HG03520 (cell line): ENCODE data around the gene CETP.
"Not testable (repeated sequence)": the region's sequence is repeated elsewhere in the genome, so short reads cannot be mapped to it uniquely, and the experiment has no call there.

Experiments used
- ATAC-seq: cut with Tn5 transposase; IDR thresholded peaks from one replicate; pipeline ENCODE4 v1.9.1; 2021; ENCODE audit warnings: mild to moderate bottlenecking, moderate library complexity; ENCODE audit not compliant: unreplicated experiment

CETP gene

GRCh38 chr16:56997264-56997663 is 35.5 kb downstream of the CETP start:
- no peak for ATAC-seq

- no peak for ATAC-seq
Measured at GRCh38 chr16:56997931-56998330, 36.2 kb downstream of the CETP start.

DNA sequence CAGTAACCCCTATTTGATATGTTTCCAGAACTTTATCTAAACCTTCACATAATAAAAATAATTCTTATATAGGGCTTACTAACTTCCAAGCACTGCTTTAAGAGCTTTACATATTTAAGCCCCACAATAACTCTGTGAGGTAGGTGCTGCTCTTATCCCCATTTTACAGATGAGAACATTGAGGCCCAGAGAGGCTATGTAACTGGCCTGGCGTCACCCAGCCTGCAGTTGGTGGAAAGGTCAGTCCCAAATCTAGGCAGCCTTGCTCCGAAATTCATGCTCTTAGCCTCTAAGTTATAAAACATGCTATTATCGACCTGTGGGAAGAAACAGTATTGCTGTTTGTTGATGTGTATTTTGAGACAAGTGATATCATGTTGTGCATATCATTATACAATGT is 36.6 kb downstream of the CETP start:
- ATAC-seq = no peak

DNA sequence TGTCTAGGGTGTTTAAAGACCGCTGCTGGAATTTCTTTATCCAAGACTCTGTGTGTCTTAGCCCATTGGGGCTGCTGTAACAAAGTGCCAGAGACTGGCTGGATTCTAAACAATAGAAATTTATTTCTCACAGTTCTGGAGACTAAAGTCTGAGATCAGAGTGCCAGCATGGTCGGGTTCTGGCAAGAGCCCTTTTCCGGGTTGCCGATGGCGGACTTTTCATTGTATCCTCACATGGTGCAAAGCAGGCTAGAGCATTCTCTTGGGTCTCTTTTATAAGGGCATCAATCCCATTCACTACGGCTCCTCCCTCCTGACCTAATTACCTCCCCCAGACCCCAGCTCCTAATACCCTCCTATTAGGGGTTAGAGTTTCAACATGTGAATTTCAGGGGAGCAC is 37.1 kb downstream of the CETP start:
- ATAC-seq = no peak

GRCh38 chr16:56999409-57000270 is 37.9 kb downstream of the CETP start:
- ATAC-seq = no peak

- no peak for ATAC-seq
Measured at GRCh38 chr16:57000271-57001025, 38.7 kb downstream of the CETP start.

- no peak for ATAC-seq
Measured at GRCh38 chr16:57001026-57001679, 39.4 kb downstream of the CETP start.

DNA sequence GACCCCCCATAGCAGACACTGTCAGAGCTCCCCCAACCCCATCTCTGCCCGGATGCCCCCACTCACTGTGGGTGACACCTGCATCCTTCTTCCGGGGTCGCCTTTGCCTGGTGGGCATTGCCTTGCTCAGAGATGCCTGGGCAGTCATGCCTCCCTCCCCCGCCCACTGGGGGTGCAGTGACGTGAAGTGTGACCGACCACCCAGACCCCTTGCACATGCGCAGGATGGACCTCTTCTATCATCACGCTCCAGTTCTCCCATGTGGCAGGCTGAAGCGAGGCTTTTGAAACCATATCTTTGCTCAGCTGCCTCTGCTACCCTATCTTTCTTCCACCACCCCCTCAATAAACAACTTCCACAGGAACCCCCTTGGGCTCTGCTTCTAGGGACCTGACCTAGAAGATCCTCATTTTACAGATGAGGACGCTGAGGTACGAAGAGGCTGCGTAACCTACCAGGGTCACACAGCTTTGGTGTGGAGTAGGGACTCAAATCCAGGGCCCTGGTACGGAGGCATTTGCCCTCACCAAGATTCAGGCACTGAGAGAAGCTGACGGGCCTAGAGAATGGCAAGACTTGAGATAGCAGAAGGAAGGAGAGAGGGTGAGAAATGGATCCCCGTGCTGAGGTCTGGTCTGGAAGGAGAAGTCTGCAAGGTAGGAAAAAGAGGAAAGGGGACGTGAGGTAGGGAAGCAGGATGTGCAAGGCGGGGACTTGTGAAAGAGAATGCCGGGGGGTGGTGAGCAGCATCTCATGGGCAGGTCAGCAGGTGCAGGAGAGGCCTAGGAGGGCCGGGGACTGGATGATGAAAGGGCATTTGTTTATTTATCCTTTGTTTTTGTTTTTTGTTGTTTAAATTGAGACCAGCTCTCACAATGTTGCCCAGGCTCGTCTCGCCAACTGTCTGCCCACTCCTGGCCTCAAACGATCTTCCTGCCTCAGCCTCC is 42.0 kb downstream of the CETP start:
- ATAC-seq = no peak

DNA sequence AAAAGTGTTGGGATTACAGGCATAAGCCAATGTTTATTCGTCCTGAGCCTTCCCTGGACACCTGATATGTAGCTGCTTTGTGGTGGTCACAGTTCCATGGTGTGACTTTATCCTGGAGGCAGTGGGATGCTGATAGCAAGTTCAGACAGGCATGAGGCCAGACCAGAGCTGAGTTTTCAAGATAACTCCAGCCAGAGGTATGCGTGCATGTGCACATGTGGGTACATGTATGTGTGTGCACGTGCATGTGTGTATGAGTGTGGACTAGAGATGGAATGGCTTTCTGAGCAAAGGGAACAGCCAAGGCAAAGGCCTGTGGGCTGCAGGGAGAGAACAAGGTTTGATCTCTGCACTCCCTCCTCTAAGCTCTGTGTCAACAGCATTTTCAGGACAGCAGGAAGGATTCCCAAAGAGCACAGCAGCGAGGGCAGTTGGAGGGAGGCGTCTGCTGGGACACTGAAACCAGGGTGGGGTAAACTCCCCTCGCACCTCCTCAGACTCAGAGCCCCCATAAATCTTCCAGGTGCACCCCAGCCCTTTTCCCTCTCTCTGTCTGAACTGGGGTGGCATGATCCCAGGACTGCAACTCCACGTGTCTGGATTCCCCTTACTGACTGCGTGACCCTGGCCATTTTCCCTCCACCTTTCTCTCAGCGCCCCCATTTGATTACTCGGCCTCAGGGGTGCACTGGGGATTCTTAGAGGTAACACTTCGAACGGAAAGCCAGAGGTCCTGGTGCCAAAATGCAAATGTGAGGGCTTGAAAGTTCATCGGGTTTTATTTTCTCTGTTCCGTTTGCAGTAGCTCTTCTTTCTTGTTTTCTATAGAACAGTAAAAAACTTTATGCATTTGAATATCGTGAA is 42.9 kb downstream of the CETP start:
- ATAC-seq = no peak

DNA sequence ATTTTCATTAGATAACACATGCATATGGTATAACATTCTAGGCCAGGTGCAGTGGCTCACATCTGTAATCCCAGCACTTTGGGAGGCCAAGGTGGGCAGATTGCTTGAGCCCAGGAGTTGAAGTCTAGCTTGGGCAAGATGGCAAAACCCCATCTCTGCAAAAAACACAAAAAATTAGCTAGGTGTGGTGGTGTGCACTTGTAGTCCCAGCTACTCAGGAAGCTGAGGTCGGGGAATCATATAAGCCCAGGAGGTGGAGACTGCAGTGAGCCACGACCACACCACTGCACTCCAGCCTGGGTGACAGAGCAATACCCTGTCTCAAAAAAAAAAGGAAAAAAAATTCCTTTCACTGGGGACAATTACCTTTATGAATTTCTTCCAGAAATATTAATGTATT is 43.8 kb downstream of the CETP start:
- not testable (repeated sequence) for ATAC-seq

GRCh38 chr16:57007050-57007449 is 45.3 kb downstream of the CETP start:
- ATAC-seq = no peak

DNA sequence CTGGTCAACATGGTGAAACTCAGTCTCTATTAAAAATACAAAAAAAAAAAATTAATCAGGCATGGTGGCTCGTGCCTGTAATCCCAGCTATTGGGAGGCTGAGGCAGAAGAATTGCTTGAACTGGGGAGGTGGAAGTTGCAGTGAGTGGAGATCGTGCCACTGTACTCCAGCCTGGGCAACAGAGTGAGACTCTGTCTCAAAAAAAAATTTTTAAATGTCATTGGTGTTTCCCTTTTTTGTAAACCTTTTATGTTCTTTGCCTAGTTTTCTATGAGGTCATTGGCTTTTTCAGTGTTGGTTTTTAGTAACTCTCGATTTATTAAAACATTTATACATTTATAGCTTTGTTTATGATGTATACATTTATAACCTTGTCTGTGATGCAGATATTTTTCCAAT is 45.8 kb downstream of the CETP start:
- no peak for ATAC-seq

- ATAC-seq = no peak
Measured at GRCh38 chr16:57008440-57008839, 46.7 kb downstream of the CETP start.

GRCh38 chr16:57009643-57010170 is 48.0 kb downstream of the CETP start:
- ATAC-seq = no peak

DNA sequence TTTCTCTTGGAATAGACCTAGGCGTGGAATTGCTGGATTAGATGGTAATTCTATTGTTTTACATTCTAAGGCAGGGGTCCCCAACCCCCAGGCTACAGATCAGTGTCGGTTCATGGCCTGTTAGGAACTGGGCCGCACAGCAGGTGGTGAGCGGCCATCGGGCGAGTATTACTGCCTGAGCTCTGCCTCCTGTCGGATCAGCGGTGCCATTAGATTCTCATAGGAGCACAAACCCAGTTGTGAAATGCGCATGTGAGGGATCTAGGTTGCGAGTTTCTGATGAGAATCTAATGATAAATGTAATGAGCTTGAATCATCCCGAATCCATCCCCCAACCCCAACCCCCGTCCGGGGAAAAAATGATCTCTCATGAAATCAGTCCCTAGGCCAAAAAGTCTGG is 50.6 kb downstream of the CETP start:
- no peak for ATAC-seq

DNA sequence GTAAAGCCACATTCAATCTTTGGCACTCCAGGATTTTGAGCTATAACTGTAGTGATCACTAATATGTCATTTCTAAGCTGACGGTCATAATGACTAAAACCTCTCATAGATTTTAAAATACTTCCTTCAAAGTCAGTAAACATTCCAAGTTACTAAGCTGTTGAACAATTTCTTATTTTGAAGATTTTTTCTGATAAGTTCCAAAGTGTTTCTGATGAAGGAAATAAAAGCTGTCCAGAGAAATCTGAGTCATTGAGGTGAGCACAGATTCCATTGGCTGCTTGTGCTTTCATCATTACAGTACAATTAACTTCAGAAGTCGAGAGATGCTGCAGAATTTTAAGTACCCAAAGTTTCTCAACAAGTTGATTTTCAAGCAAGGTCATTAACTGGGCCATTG is 51.5 kb downstream of the CETP start:
- ATAC-seq = no peak

DNA sequence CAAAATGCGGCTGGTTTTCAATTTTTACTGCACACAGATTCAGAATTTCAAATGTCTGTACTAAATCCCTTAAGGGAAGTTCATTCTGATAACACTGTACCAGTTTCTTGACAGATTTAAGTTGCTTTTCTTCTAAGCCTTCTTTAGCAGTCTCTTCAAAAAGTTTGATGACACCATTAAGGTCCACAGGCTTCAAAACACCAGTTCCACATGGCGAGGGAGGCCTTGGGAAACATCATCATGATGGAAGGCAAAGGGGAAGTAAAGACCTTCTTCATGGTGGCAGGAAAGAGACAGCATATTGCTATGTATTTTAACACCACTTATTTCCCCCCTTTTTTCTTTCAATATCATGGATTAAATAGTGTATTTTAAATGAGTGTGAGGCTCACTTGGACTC is 52.2 kb downstream of the CETP start:
- ATAC-seq = no peak

- ATAC-seq = no peak
Measured at GRCh38 chr16:57016301-57016700, 54.6 kb downstream of the CETP start.

DNA sequence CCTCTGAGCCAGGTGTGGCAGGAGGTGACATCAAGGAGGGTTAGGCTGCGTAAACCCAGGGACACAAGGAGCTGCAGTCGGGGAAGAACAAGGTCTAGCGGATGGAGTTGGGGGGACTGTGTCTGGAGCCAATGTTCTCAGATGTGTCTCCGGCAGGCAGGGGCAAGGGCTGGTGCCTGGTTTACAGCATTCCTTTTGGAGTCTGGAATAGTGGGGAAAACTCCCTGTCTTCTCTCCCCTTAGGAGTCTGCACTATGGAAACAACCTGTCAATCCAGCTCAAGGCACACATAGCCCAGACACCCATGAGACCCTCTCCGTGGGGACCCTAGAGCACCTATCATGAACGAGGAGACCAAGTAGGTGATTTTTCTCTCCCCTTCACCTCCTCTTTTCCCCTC is 55.1 kb downstream of the CETP start:
- no peak for ATAC-seq
